T-cell (primary cell): ENCODE data around the gene CD6. TPM values are rescaled to one million over a fixed set of nuclear protein-coding genes. Genes with fewer than 3 reads are reported as not detected.

Experiments used
- ATAC-seq, 4 experiments: fragments of 200-7000 bp in 3 of 4; fragments of 150-1000 bp in 1 of 4; cut with Tn5 transposase; replicated peaks in 1 of 4; 1 replicate in 3 of 4; 2 replicates in 1 of 4; pipeline ENCODE4 v1.10.0; 2021; ENCODE audit warnings: moderate library complexity in 3 of 4, mild to moderate bottlenecking in 2 of 4, moderate number of reproducible peaks in 1 of 4
- CTCF ChIA-PET, 2 donors: fragments of 300-600 bp; sonication (Branson Sonifier 250); formaldehyde crosslinking; loops; one replicate each; lab custom pipeline; 2022; ENCODE audit warnings: antibody characterized with exemption in 2 of 2; lab: Charles Lee
- POLR2A ChIA-PET, 2 donors: fragments of 300-600 bp; sonication (Branson Sonifier 250); formaldehyde crosslinking; loops; one replicate each; lab custom pipeline; 2022; ENCODE audit warnings: antibody characterized with exemption in 2 of 2; lab: Charles Lee
- DNase-seq, 35 experiments: peaks; one replicate each; pipeline versions ENCODE4 v3.0.0 to v3.0.0-alpha.2; 2013 to 2023
- H3K27ac ChIP-seq: one replicate; pipeline ENCODE4 v1.5.1; 2013; ENCODE audit warnings: low read length
- H3K27me3 ChIP-seq, 2 experiments: replicated peaks in 1 of 2; 1 replicate in 1 of 2; 2 replicates in 1 of 2; pipeline versions ENCODE4 v1.6.1 to v1.7.0; 2013; ENCODE audit warnings: low read length in 1 of 2, mixed read lengths in 1 of 2; ENCODE audit not compliant: control insufficient read depth in 2 of 2, insufficient read depth in 2 of 2; ENCODE audit errors: extremely low read depth in 1 of 2
- H3K36me3 ChIP-seq, 2 donors: 1 replicate in 1 of 2; 2 replicates in 1 of 2; pipeline versions ENCODE4 v1.6.1 to v1.7.0; 2013; ENCODE audit warnings: low read length in 1 of 2; ENCODE audit not compliant: control insufficient read depth in 2 of 2, insufficient read depth in 1 of 2; ENCODE audit errors: extremely low read depth in 1 of 2
- H3K4me1 ChIP-seq, 2 experiments: 1 replicate in 1 of 2; 2 replicates in 1 of 2; pipeline versions ENCODE4 v1.6.1 to v1.7.0; 2013; ENCODE audit warnings: low read length in 2 of 2, mixed read lengths in 1 of 2; ENCODE audit not compliant: insufficient read depth in 2 of 2, control insufficient read depth in 1 of 2; ENCODE audit errors: extremely low read depth in 1 of 2
- H3K4me3 ChIP-seq, 2 donors: 1 replicate in 1 of 2; 2 replicates in 1 of 2; pipeline versions ENCODE4 v1.5.1 to v1.7.0; 2013; ENCODE audit warnings: mild to moderate bottlenecking in 2 of 2, low read length in 1 of 2, moderate library complexity in 1 of 2; ENCODE audit not compliant: control insufficient read depth in 1 of 2; ENCODE audit errors: extremely low read depth in 1 of 2
- H3K9me3 ChIP-seq: 2 replicates; pipeline ENCODE4 v1.7.0; 2013
- H3K27ac Mint-ChIP-seq, 2 donors: one replicate each; pipeline ENCODE4 v1.8.0; 2020 to 2021; ENCODE audit warnings: mild to moderate bottlenecking in 2 of 2, mixed read lengths in 2 of 2
- H3K27me3 Mint-ChIP-seq, 2 donors: one replicate each; pipeline ENCODE4 v1.8.0; 2021 to 2022; ENCODE audit warnings: mixed read lengths in 2 of 2
- H3K36me3 Mint-ChIP-seq: one replicate; pipeline ENCODE4 v1.8.0; 2021; ENCODE audit warnings: mixed read lengths
- H3K4me1 Mint-ChIP-seq, 3 donors: one replicate each; pipeline ENCODE4 v1.8.0; 2020 to 2022; ENCODE audit warnings: mixed read lengths in 3 of 3, mild to moderate bottlenecking in 1 of 3
- H3K4me3 Mint-ChIP-seq, 3 donors: one replicate each; pipeline ENCODE4 v1.8.0; 2020 to 2022; ENCODE audit warnings: mild to moderate bottlenecking in 3 of 3, mixed read lengths in 3 of 3, moderate library complexity in 3 of 3
- H3K9me3 Mint-ChIP-seq, 3 donors: one replicate each; pipeline ENCODE4 v1.8.0; 2020 to 2022; ENCODE audit warnings: mixed read lengths in 3 of 3
- WGBS: methylation state at CpG from one replicate; pipeline ENCODE4 v1.1.5; 2013; ENCODE audit warnings: missing lambda C conversion rate; ENCODE audit not compliant: insufficient coverage; 5-methylcytosine and 5-hydroxymethylcytosine counted together
- total RNA-seq, 35 experiments: library from RNA in 6 of 35; stranded (reverse) in 6 of 35; fragments of 120-200 nt in 1 of 35; gene quantifications; one replicate each; pipeline versions ENCODE4 v1.2.1 to v1.2.4 and lab custom pipeline; 2013 to 2026

Gene CD6
- total RNA-seq, 5 donors from 2014 or later (not counting 1 experiment from before 2014, with no cell fraction given): 413 to 594 (median 495) TPM

DNA sequence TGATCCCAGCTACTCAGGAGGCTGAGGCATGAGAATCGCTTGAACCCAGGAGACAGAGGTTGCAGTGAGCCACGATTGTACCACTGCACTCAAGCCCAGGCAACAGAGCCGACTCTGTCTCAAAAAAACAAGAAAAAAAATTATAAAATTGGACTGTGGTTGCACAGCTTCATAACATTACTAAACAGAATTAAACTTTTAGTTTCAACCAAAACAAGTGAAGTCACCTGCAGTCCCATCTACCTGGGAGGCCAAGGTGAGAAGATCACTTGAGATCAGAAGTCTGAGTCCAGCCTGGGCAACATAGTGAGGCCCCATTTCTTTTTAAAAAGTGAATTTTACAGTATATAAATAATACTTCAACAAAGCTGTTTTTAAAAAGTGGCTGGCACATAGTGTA, 83.0 kb downstream of the CD6 start:
- ATAC-seq: no peak
- no peak for DNase-seq
- no peak overlapping the region for H3K27ac ChIP-seq
- no peaks in the 10 kb centered on the region for H3K27me3 ChIP-seq
- Mint-ChIP-seq H3K36me3 (peaks cover 7% of the 10 kb centered on the region), H3K27ac (peak overlapping the region; percentile 57 to 58), H3K9me3 (peaks cover 0 to 3% (median 0%) of the 10 kb centered on the region in 3 donors), H3K4me1 (peaks cover 47 to 57% (median 53%) of the 10 kb centered on the region in 3 donors), H3K27me3 (no peaks in the 10 kb centered on the region), H3K4me3 (no peak overlapping the region)
- peaks cover 9 to 67% of the 10 kb centered on the region in 2 experiments for H3K4me1 ChIP-seq
- no peaks in the 10 kb centered on the region for H3K9me3 ChIP-seq
- H3K36me3 ChIP-seq: no peaks in the 10 kb centered on the region
- POLR2A ChIA-PET: interaction anchor here in 1 of 2 donors (0.6 kb wide), 1 partner anchor 27 kb away, joined by 3 read pairs; no protein-coding TSS in a partner anchor
- no peak overlapping the region for H3K4me3 ChIP-seq
- CTCF ChIA-PET: no interaction called here
- 100% methylated on average over 1 of the region's 3 CpGs for WGBS

DNA sequence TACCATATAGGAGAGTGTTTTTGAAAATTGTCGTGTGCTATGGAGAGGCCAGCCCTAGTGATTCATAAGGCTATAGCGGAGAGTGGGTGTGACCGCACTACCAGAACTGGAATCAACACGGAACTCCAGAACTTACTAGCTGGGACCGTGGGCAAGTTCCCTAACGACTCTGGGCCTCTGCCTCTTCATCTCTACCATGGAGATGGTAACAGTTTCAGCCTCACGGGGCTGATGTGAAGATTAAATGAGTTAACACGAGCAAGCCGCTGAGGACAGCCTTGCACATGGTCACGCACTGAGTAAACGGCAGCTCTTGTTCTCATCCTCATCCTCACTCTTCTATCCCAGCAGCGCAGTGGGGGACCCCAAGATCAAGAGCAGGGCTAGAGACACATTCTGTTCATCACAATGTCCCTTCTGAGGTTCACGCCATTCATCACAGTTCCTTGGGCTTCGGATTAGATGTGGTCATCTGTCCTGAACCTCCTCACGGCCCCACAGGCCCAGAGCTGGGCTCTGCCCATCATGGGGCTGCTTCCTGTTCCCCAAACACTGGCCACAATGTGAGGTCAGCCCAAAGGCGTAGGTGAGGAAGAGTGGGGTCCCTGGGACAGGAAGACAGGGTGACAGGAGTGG, 83.6 kb downstream of the CD6 start:
- WGBS: 64% methylated on average over 6 of the region's 16 CpGs
- peak in 2 of 4 experiments; percentile 29 to 30 for ATAC-seq
- Histone ChIP-seq H3K27ac (no peak overlapping the region), H3K27me3 (no peaks in the 10 kb centered on the region), H3K4me3 (no peak overlapping the region), H3K36me3 (no peaks in the 10 kb centered on the region), H3K4me1 (peaks cover 9 to 66% of the 10 kb centered on the region in 2 experiments), H3K9me3 (no peaks in the 10 kb centered on the region)
- Mint-ChIP-seq H3K27me3 (no peaks in the 10 kb centered on the region), H3K27ac (peak overlapping the region; percentile 57 to 58), H3K9me3 (peaks cover 0 to 3% (median 0%) of the 10 kb centered on the region in 3 donors), H3K36me3 (peaks cover 7% of the 10 kb centered on the region), H3K4me3 (no peak overlapping the region), H3K4me1 (peaks cover 46 to 58% (median 54%) of the 10 kb centered on the region in 3 donors)
- ChIA-PET CTCF (no interaction called here), POLR2A (interaction anchor here in 1 of 2 donors (0.5 kb wide), 1 partner anchor 34 kb away, joined by 3 read pairs; no protein-coding TSS in a partner anchor)
- DNase-seq: peak in 1 of 35 experiments; percentile 12

- CTCF ChIA-PET: no interaction called here
Observed at GRCh38 chr11:61055776-61056175, 84.3 kb downstream of the CD6 start.

DNA sequence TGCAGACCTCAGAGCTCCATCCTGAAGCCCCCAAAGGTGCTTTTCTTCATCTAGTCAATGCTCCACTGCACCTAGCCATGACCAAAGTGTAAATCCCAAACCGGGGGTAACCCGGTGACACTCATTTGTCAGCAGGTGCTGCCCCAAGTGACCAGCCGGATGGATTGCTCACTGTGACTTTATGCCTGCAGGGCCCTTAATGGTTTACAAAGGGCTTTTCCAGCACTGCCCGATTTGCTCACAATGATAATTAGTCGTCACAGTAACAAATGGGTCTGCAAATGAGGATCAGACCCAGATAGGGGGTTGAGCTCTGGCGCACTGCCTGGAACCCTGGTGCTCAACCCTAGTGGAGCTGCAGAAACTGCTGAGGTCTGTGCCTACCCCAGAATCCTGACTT, 85.1 kb downstream of the CD6 start:
- H3K9me3 ChIP-seq: no peaks in the 10 kb centered on the region
- CTCF ChIA-PET: no interaction called here
- Mint-ChIP-seq H3K27ac (no peak overlapping the region), H3K36me3 (peaks cover 4% of the 10 kb centered on the region), H3K4me3 (no peak overlapping the region), H3K4me1 (peaks cover 54 to 66% (median 65%) of the 10 kb centered on the region in 3 donors), H3K9me3 (no peaks in the 10 kb centered on the region), H3K27me3 (no peaks in the 10 kb centered on the region)
- H3K36me3 ChIP-seq: no peaks in the 10 kb centered on the region
- ATAC-seq (no peak), DNase-seq (no peak)
- peaks cover 19 to 80% of the 10 kb centered on the region in 2 experiments for H3K4me1 ChIP-seq
- WGBS: 93% methylated on average over 6 of the region's 6 CpGs
- POLR2A ChIA-PET: interaction anchor here in 1 of 2 donors (1.5 kb wide), 1 partner anchor 25 kb away, joined by 3 read pairs; no protein-coding TSS in a partner anchor
- no peaks in the 10 kb centered on the region for H3K27me3 ChIP-seq
- H3K27ac ChIP-seq: no peak overlapping the region
- no peak overlapping the region for H3K4me3 ChIP-seq

More at GRCh38 chr11:61055776-61056175, 84.3 kb downstream of the CD6 start:
- H3K27me3 Mint-ChIP-seq: no peaks in the 10 kb centered on the region
- POLR2A ChIA-PET: interaction anchor here (0.5 to 1.5 kb wide), 2 partner anchors 25 to 33 kb away, joined by 3 read pairs; no protein-coding TSS in a partner anchor
- Histone ChIP-seq H3K4me3 (no peak overlapping the region), H3K36me3 (no peaks in the 10 kb centered on the region), H3K4me1 (peaks cover 14 to 73% of the 10 kb centered on the region in 2 experiments), H3K9me3 (no peaks in the 10 kb centered on the region), H3K27ac (no peak overlapping the region), H3K27me3 (no peaks in the 10 kb centered on the region)
- peaks cover 7% of the 10 kb centered on the region for H3K36me3 Mint-ChIP-seq
- peaks cover 0 to 3% (median 0%) of the 10 kb centered on the region in 3 donors for H3K9me3 Mint-ChIP-seq
- H3K4me1 Mint-ChIP-seq: peaks cover 46 to 60% (median 58%) of the 10 kb centered on the region in 3 donors
- 98% methylated on average over 5 of the region's 8 CpGs for WGBS
- H3K27ac Mint-ChIP-seq: peak overlapping the region; percentile 31 to 58
- ATAC-seq (no peak), DNase-seq (peak in 1 of 35 experiments; percentile 4)
- H3K4me3 Mint-ChIP-seq: no peak overlapping the region

DNA sequence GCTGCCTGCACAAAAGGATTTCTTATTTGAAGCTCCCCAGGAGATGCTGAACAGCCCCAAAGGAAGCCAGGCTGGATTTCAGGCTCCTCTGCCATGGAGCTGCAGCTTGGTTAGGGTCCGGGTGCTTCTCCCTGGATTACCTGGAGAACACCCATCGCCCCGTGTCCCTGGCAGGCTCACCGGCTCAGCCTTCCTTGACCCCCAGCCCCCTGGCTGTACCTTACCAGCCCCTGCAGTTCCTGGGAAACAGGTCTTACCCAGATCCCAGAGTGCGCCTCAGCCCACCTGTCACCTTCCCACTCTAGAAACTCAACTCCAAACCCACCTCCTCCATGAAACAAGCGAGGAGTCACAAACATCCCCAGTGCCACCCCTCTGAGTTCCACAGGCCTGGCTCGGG, 85.5 kb downstream of the CD6 start:
- Histone ChIP-seq H3K4me1 (peaks cover 21 to 84% of the 10 kb centered on the region in 2 experiments), H3K27ac (no peak overlapping the region), H3K27me3 (no peaks in the 10 kb centered on the region), H3K9me3 (no peaks in the 10 kb centered on the region), H3K36me3 (no peaks in the 10 kb centered on the region), H3K4me3 (no peak overlapping the region)
- Mint-ChIP-seq H3K27me3 (no peaks in the 10 kb centered on the region), H3K36me3 (peaks cover 4% of the 10 kb centered on the region), H3K4me1 (peaks cover 58 to 70% (median 67%) of the 10 kb centered on the region in 3 donors), H3K27ac (no peak overlapping the region), H3K4me3 (no peak overlapping the region), H3K9me3 (no peaks in the 10 kb centered on the region)
- ChIA-PET CTCF (no interaction called here), POLR2A (interaction anchor here in 1 of 2 donors (1.5 kb wide), 1 partner anchor 24 kb away, joined by 3 read pairs; no protein-coding TSS in a partner anchor)
- 97% methylated on average over 6 of the region's 7 CpGs for WGBS
- DNase-seq (peak in 1 of 35 experiments; percentile 9), ATAC-seq (no peak)

- ChIA-PET CTCF (interaction anchor here in 1 of 2 donors (0.8 to 0.9 kb wide), 2 partner anchors 16 to 55 kb away, joined by 4 to 5 read pairs; no protein-coding TSS in a partner anchor), POLR2A (interaction anchor here in 1 of 2 donors (0.6 kb wide), 1 partner anchor 12 kb away, joined by 3 read pairs; no protein-coding TSS in a partner anchor)
- peaks cover 61 to 70% (median 65%) of the 10 kb centered on the region in 3 donors for H3K4me1 Mint-ChIP-seq
- no peak overlapping the region for H3K4me3 Mint-ChIP-seq
- Histone ChIP-seq H3K27me3 (no peaks in the 10 kb centered on the region), H3K4me1 (peaks cover 21 to 85% of the 10 kb centered on the region in 2 experiments), H3K4me3 (no peak overlapping the region), H3K36me3 (no peaks in the 10 kb centered on the region), H3K9me3 (no peaks in the 10 kb centered on the region), H3K27ac (no peak overlapping the region)
- H3K27me3 Mint-ChIP-seq: no peaks in the 10 kb centered on the region
- peak overlapping the region; percentile 19 to 48 for H3K27ac Mint-ChIP-seq
- peak in 1 of 35 experiments; percentile 11 for DNase-seq
- ATAC-seq: no peak
- no peaks in the 10 kb centered on the region for H3K9me3 Mint-ChIP-seq
- peaks cover 4% of the 10 kb centered on the region for H3K36me3 Mint-ChIP-seq
- 90% methylated on average over 10 of the region's 12 CpGs for WGBS
Observed at GRCh38 chr11:61057615-61058014, 86.1 kb downstream of the CD6 start.
